ENCODE results near the gene PARN. TPM values are rescaled to one million over a fixed set of nuclear protein-coding genes. Genes with fewer than 3 reads are reported as not detected.

PARN gene
- total RNA-seq, 2 donors from 2014 or later = 22.4 to 51.2 TPM

GRCh38 chr16:14510939-14511799 is 118.9 kb downstream of the PARN start:
- H3K9me3 ChIP-seq = no peaks in the 10 kb centered on the region
- DNase-seq (ENCODE audit: low spot score) = no peak
- no peaks in the 10 kb centered on the region for H3K36me3 ChIP-seq
- H3K4me1 ChIP-seq (replicated peaks) = peaks cover 2% of the 10 kb centered on the region
- TF ChIP-seq CTCF (IDR thresholded peaks at IDR 0.05) (no peak), POLR2AphosphoS5 (IDR thresholded peaks at IDR 0.05) (no peak), POLR2A (IDR thresholded peaks at IDR 0.05) (no peak)
- intact Hi-C loops (cut with DNase I) = no loop called here
- 88% methylated on average over 6 of the region's 6 CpGs for WGBS
- no peak overlapping the region for H3K27ac ChIP-seq
- no peaks in the 10 kb centered on the region for H3K27me3 ChIP-seq (replicated peaks; ENCODE audit: insufficient read depth)
- no peak overlapping the region for H3K4me3 ChIP-seq

- Histone ChIP-seq H3K4me3 (no peak overlapping the region), H3K27me3 (replicated peaks; ENCODE audit: insufficient read depth) (no peaks in the 10 kb centered on the region), H3K9me3 (no peaks in the 10 kb centered on the region), H3K27ac (no peak overlapping the region), H3K4me1 (replicated peaks) (peaks cover 2% of the 10 kb centered on the region), H3K36me3 (no peaks in the 10 kb centered on the region)
- intact Hi-C loops (cut with DNase I) = no loop called here
- 90% methylated on average over 2 of the region's 2 CpGs for WGBS
- DNase-seq (ENCODE audit: low spot score) = no peak
- TF ChIP-seq POLR2AphosphoS5 (IDR thresholded peaks at IDR 0.05) (no peak), CTCF (IDR thresholded peaks at IDR 0.05) (no peak), POLR2A (IDR thresholded peaks at IDR 0.05) (no peak)
Measured at GRCh38 chr16:14510581-14510938, 119.5 kb downstream of the PARN start.

- DNase-seq (ENCODE audit: low spot score) = no peak
- H3K27me3 ChIP-seq (replicated peaks; ENCODE audit: insufficient read depth) = no peaks in the 10 kb centered on the region
- H3K36me3 ChIP-seq = no peaks in the 10 kb centered on the region
- H3K4me1 ChIP-seq (replicated peaks) = peaks cover 2% of the 10 kb centered on the region
- H3K9me3 ChIP-seq = no peaks in the 10 kb centered on the region
- TF ChIP-seq POLR2AphosphoS5 (IDR thresholded peaks at IDR 0.05) = no peak
- TF ChIP-seq POLR2A (IDR thresholded peaks at IDR 0.05) = no peak
- TF ChIP-seq CTCF (IDR thresholded peaks at IDR 0.05) = no peak
- 88% methylated on average over 4 of the region's 4 CpGs for WGBS
- no peak overlapping the region for H3K27ac ChIP-seq
- intact Hi-C loops (cut with DNase I) = no loop called here
- no peak overlapping the region for H3K4me3 ChIP-seq
Measured at GRCh38 chr16:14509675-14510132, 120.4 kb downstream of the PARN start.

GRCh38 chr16:14509055-14509454 is 121.0 kb downstream of the PARN start:
- Histone ChIP-seq H3K4me3 (no peak overlapping the region), H3K4me1 (replicated peaks) (peaks cover 2% of the 10 kb centered on the region), H3K27me3 (replicated peaks; ENCODE audit: insufficient read depth) (no peaks in the 10 kb centered on the region), H3K27ac (no peak overlapping the region), H3K36me3 (no peaks in the 10 kb centered on the region), H3K9me3 (no peaks in the 10 kb centered on the region)
- no peak for DNase-seq (ENCODE audit: low spot score)
- WGBS = 76% methylated on average over 4 of the region's 4 CpGs
- intact Hi-C loops (cut with DNase I) = no loop called here
- TF ChIP-seq POLR2A (IDR thresholded peaks at IDR 0.05) = no peak
- TF ChIP-seq CTCF (IDR thresholded peaks at IDR 0.05) = no peak
- no peak for TF ChIP-seq POLR2AphosphoS5 (IDR thresholded peaks at IDR 0.05)

GRCh38 chr16:14505846-14506245 is 124.2 kb downstream of the PARN start:
- H3K36me3 ChIP-seq = no peaks in the 10 kb centered on the region
- peaks cover 3% of the 10 kb centered on the region for H3K4me1 ChIP-seq (replicated peaks)
- WGBS = 37% methylated on average over 2 of the region's 2 CpGs
- no peak overlapping the region for H3K4me3 ChIP-seq
- peak; percentile 28 for DNase-seq (ENCODE audit: low spot score)
- intact Hi-C loops (cut with DNase I) = no loop called here
- no peaks in the 10 kb centered on the region for H3K27me3 ChIP-seq (replicated peaks; ENCODE audit: insufficient read depth)
- peak overlapping the region; percentile 0 to 16 for H3K27ac ChIP-seq
- TF ChIP-seq POLR2A (IDR thresholded peaks at IDR 0.05) = no peak
- peak; percentile 80 for TF ChIP-seq POLR2AphosphoS5 (IDR thresholded peaks at IDR 0.05)
- TF ChIP-seq CTCF (IDR thresholded peaks at IDR 0.05) = no peak
- no peaks in the 10 kb centered on the region for H3K9me3 ChIP-seq

Data from prostate gland (tissue), 2 donors.